ENCODE measurements around the gene DENND5A. TPM values are rescaled to one million over a fixed set of nuclear protein-coding genes. Genes with fewer than 3 reads are reported as not detected.

Gene DENND5A
- 10 to 100 TPM; 66.2 to 69.6 TPM for total RNA-seq

GRCh38 chr11:9265211-9266131 is at the start of gene DENND5A:
DENND5A (minus strand) TSS chr11:9265350; CDS start chr11:9265069, 281 bp downstream.

GRCh38 chr11:9314291-9315077 is 49.3 kb upstream of the DENND5A start, which contains the start of gene TMEM41B:
TMEM41B (minus strand) TSS chr11:9314593; CDS start chr11:9314441, 152 bp downstream.

GRCh38 chr11:9091044-9091922 is 173.9 kb downstream of the DENND5A start, which contains the start of gene SCUBE2:
SCUBE2 (minus strand) TSS chr11:9091599; CDS start chr11:9091528, 71 bp downstream.

Small RNAs within 50 kb of the gene (microRNA-seq; reads per million reads assigned to microRNA genes)
- not detected for gene MIR5691 (ENCODE audit: borderline microRNAs expressed, borderline replicate concordance)

Other genes with a start within 250 kb of the DENND5A start
- not detected for gene SCUBE2, start 173.8 kb downstream of the DENND5A start, total RNA-seq
- 10 to 100 TPM; 43.1 to 43.3 TPM for gene TMEM41B, start 49.2 kb upstream of the DENND5A start, total RNA-seq
- 10 to 100 TPM; 84.5 to 85.3 TPM for gene IPO7, start 119.3 kb upstream of the DENND5A start, total RNA-seq
- 10 to 100 TPM; 27.1 to 37.3 TPM for gene ZNF143, start 195.7 kb upstream of the DENND5A start, total RNA-seq

Measured in activated naive CD4-positive, alpha-beta T cell treated with anti-CD3 and anti-CD28 coated beads, Interleukin-2, amount 10 ng/mL, durations not matched to agents 5 hours and 36 hours (primary cell).